ENCODE data around the gene WNT5B.

GRCh38 chr12:1628666-1629337 lies at the start of gene WNT5B:
- no peak for TF ChIP-seq CTCF (IDR thresholded peaks at IDR 0.05; ENCODE audit: extremely low read depth in 1 of 2, insufficient read depth in 1 of 2, low read depth in 1 of 2, low read length in 2 of 2)
- no peak for TF ChIP-seq POLR2A (IDR thresholded peaks at IDR 0.05; ENCODE audit: low read depth, low read length)
- no peak for TF ChIP-seq MAX (IDR thresholded peaks at IDR 0.05; ENCODE audit: insufficient read depth, insufficient read length)
